ENCODE results near the gene BPIFB3.

DNA sequence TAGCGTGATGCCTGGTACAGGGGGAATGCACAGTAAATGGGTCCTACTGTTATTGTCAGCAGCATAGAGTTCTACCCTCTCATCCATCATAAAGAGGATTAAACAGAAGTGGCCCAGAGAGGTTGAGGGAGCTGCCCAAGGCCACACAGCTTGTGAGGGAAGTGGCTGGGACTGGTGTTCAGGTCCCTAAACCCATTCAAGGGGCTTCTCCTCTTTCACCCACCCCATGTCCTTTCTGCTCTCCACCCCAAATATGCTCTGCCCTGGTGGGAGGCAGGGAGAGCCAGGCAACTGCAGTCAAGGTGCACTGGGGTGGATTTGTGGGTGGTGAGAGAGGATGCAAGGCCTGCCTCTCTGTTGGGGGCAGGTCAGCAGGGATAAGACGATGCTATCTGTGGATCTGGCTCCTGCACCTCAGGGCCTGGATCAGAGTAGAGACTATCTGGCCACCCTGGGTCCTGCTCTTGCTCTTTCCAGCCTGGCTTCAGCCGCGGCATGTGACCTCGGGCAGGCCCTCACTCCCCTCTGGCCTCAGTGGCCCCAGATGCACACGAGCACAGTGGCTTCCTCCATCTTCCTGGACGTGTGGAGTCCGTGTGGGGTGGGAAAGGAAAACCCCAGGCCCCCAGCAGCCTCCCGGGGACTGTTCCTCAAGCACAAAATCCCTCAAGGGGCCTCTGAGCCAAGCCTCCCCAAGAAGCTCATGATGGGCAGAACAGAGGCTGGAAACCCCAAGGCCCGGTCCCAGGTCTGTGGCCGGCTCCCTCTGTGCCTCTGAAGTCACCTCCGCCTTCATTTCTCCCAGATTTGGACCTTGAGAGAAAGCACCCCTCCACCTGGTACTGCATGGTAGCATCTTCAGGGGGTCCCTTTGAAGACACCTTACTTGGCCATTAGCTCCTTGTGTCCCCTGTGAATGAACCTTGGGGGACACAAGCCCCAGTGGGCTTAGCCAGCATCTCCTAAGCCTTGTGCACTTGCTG, 25.6 kb upstream of the BPIFB3 start:
- TF ChIP-seq CTCF (conservative IDR thresholded peaks at IDR 0.05; ENCODE audit: low read depth, low read length) (no peak), EZH2 (IDR thresholded peaks at IDR 0.05; ENCODE audit: borderline replicate concordance, low read depth, low read length, poor library complexity, severe bottlenecking) (no peak)

All from A673 (cell line).